ENCODE measurements around the gene OXT.

Gene OXT

DNA sequence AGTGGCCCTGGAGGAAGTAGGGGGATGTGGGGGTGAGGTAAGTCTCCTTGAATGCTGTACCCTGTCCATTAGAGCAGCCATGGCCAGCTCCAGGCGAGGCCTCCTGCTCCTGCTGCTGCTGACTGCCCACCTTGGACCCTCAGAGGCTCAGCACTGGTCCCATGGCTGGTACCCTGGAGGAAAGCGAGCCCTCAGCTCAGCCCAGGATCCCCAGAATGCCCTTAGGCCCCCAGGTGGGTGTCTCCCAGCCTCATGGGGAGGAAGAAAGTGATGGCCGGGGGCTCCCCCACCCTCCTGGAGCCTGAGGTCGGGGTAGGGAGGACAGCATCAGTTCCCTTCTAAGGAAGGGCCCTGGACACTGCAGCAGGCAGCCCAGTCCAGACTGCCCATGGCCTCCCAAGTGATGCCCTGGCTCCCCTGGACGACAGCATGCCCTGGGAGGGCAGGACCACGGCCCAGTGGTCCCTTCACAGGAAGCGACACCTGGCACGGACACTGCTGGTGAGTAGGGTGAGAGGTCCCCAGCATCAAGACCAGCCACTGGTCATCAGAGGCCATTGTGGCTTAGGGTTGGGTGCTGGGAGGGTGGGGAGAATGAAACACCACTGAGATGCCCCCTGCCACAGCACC lies 27.0 kb upstream of the OXT start:
- H3K4me3 ChIP-seq (ENCODE audit: low read depth, low read length) = no peak overlapping the region
- TF ChIP-seq, protein P1, sequence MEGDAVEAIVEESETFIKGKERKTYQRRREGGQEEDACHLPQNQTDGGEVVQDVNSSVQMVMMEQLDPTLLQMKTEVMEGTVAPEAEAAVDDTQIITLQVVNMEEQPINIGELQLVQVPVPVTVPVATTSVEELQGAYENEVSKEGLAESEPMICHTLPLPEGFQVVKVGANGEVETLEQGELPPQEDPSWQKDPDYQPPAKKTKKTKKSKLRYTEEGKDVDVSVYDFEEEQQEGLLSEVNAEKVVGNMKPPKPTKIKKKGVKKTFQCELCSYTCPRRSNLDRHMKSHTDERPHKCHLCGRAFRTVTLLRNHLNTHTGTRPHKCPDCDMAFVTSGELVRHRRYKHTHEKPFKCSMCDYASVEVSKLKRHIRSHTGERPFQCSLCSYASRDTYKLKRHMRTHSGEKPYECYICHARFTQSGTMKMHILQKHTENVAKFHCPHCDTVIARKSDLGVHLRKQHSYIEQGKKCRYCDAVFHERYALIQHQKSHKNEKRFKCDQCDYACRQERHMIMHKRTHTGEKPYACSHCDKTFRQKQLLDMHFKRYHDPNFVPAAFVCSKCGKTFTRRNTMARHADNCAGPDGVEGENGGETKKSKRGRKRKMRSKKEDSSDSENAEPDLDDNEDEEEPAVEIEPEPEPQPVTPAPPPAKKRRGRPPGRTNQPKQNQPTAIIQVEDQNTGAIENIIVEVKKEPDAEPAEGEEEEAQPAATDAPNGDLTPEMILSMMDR (IDR thresholded peaks at IDR 0.05; ENCODE audit: low read depth, low read length) = no peak
- in situ Hi-C loops (cut with HindIII; ENCODE audit: low sequenced_read_pairs) = no loop called here
- no peak for DNase-seq (ENCODE audit: low read depth, low spot score)

DNA sequence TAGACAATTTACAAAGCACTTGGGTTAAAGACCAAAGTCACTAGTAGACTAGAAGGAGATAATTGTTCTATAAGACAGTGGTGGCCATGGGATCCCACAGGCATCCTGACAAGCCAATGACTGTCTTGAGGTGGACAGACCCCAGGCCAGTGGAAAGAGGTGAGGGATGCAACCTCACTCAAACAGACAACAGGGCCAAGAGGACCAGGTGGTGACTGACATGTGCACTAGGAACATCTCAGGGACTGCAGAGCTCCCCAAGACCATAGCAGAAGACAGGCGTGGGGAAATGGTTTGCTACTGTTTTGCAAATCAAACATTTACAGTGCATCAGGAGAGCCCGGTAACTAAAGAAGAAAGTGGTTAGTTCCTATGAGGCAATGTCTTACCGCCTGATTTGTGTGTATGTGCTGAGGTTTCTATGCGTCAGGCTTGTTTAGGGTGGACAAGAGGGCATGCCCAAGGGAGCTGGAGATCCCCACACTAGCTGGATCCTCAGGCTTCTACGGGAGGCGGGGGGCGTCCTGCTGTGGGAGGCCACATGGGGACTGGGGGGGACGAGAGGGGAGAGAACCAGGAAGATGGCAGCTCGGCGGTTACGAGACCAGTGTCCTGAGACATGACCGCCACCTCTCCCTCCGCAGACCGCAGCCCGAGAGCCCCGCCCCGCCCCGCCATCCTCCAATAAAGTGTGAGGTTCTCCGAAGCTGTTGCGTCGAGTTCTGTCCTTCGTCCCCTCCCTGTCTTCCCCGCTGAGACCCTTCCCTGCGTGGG lies 26.2 kb upstream of the OXT start:
- DNase-seq (ENCODE audit: low read depth, low spot score) = peak; percentile 80
- peak overlapping the region; percentile 68 for H3K4me3 ChIP-seq (ENCODE audit: low read depth, low read length)
- in situ Hi-C loops (cut with HindIII; ENCODE audit: low sequenced_read_pairs) = no loop called here
- TF ChIP-seq, protein P1 (IDR thresholded peaks at IDR 0.05; ENCODE audit: low read depth, low read length) = no peak

DNA sequence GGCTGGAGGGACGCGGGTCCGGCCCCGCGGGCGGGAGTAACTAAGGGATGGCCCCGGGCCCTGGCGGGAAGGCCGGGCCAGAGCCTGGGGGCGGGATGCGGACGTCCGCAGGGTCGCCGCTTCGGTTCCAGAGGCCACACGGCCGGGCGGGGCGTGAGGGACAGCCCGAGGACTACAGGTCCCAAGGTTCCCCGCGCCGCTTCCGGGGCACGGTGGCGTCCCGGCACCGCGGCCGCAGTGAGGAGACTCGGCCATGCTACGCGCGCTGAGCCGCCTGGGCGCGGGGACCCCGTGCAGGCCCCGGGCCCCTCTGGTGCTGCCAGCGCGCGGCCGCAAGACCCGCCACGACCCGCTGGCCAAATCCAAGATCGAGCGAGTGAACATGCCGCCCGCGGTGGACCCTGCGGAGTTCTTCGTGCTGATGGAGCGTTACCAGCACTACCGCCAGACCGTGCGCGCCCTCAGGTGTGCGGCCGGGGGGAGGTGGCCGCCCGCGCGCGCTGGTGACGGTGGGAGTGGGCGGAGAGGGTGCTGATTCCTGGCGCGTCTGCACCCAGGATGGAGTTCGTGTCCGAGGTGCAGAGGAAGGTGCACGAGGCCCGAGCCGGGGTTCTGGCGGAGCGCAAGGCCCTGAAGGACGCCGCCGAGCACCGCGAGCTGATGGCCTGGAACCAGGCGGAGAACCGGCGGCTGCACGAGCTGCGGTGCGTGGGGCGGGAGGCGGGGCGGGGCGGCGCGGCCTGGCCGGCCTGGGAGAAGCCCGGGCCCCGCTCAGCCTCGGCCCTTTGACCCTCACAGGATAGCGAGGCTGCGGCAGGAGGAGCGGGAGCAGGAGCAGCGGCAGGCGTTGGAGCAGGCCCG lies 25.4 kb upstream of the OXT start, which contains the start of gene MRPS26:
MRPS26 (plus strand) TSS at position 237 of the 861 bp plus-strand sequence; CDS start at position 254, 17 bp downstream.
- DNase-seq (ENCODE audit: low read depth, low spot score) = peak; percentile 86
- H3K4me3 ChIP-seq (ENCODE audit: low read depth, low read length) = peak within 1 kb of the TSS; percentile 68
- in situ Hi-C loops (cut with HindIII; ENCODE audit: low sequenced_read_pairs) = no loop called here
- TF ChIP-seq, protein P1 (IDR thresholded peaks at IDR 0.05; ENCODE audit: low read depth, low read length) = no peak

DNA sequence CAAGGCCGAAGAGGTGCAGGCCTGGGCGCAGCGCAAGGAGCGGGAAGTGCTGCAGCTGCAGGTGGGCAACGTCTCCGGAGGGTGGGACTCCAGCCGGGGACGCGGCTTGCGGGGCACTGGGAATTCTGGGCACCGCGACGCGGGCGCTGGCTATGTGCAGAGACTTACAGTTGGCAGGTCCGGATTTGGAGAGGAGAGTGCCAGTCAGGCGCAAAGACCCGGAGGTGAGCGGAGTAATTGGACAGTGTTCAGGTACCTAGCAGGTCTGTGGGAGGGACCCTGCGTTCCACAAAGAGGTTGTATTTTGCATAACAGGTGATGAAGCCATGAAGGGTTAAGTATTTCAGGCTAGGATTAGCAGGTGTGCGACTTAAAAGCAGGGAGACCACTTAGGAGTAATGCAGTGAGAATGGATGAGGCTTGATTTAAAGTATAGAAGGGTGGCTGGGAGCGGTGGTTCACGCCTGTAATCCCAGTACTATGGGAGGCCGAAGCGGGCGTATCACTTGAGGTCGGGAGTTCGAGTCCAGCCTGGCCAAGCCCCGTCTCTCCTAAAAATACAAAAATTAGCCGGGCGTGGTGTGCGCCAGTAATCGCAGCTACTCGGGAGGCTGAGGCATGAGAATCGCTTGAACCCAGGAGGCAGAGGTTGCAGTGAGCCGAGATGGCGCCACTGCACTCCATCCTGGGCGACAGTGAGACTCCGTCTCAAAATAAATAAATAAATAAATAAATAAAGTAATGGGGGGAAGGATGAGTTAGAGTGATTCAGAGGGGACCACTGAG lies 24.6 kb upstream of the OXT start:
- H3K4me3 ChIP-seq (ENCODE audit: low read depth, low read length) = peak overlapping the region; percentile 68
- in situ Hi-C loops (cut with HindIII; ENCODE audit: low sequenced_read_pairs) = no loop called here
- peak; percentile 19 for DNase-seq (ENCODE audit: low read depth, low spot score)
- TF ChIP-seq, protein P1 (IDR thresholded peaks at IDR 0.05; ENCODE audit: low read depth, low read length) = no peak

DNA sequence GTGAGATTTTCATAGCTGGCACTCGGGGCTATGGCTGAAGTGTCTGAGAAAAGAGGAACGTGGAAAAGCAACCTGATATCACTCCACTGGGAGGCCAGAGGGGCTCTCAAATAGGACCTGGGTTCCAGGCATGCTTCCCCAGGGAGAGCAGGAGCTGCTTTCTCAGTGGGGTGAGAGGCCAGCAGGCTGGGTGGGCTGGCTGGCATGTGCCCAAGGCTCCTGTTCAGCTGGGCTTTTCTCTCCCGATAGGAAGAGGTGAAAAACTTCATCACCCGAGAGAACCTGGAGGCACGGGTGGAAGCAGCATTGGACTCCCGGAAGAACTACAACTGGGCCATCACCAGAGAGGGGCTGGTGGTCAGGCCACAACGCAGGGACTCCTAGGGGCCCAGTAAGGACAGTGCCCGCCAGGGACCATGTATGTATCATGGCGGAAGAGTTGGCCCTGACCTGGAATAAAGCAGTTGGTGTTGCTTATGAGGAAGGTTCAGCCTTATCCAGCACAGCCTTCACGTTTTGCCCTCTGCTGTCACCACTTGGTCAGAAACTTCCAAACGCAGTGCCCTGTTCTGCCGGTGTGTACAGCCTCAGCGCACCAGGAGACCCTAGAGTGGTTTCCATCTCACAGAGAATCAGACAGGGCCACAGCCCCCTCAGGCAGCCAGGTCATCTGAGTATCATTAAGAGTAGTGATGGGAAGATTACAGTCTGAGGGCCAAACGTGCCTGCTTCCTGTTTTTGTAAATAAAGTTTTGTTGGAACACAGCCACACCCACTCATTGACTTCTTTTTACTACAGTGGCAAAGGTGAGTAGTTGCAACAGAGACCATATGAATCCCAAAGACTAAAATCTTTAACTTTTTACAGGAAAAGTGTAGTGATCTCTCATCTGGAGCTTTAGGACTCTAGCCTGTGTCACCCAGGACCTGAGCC lies 23.7 kb upstream of the OXT start:
- DNase-seq (ENCODE audit: low read depth, low spot score) = no peak
- TF ChIP-seq, protein P1 (IDR thresholded peaks at IDR 0.05; ENCODE audit: low read depth, low read length) = no peak
- in situ Hi-C loops (cut with HindIII; ENCODE audit: low sequenced_read_pairs) = no loop called here
- H3K4me3 ChIP-seq (ENCODE audit: low read depth, low read length) = no peak overlapping the region

Data from astrocyte of the spinal cord (primary cell).